ENCODE results near the gene FLNC. TPM values are rescaled to one million over a fixed set of nuclear protein-coding genes. Genes with fewer than 3 reads are reported as not detected.

FLNC gene
- total and polyA plus RNA-seq, 2 of the 4 experiments (the other 2 are of a cell fraction): 116 to 154 TPM

- no peak overlapping the region for H2BK20ac ChIP-seq (ENCODE audit: low read depth, low read length)
- BruUV-seq (replicated peaks): no TSS peak
- ATAC-seq (ENCODE audit: low read depth) (no peak), DNase-seq (no peak)
- no peaks in the 10 kb centered on the region for H3K79me1 ChIP-seq (ENCODE audit: low read depth in 1 of 2, low read length in 2 of 2)
- no peak overlapping the region for H3K4ac ChIP-seq (ENCODE audit: low read depth, low read length)
- CTCF ChIA-PET: no interaction called here
- intact Hi-C loops (cut with micrococcal nuclease) (no loop called here), dilution Hi-C loops (cut with HindIII; ENCODE audit: low sequenced_read_pairs, unreplicated experiment) (no loop called here), in situ Hi-C loops (cut with MboI; ENCODE audit: low sequenced_read_pairs) (no loop called here)
- peaks cover 25% of the 10 kb centered on the region for H3K36me3 ChIP-seq (ENCODE audit: control insufficient read depth, insufficient read depth, low read length)
- H3K4me1 ChIP-seq (ENCODE audit: control insufficient read depth, insufficient read depth, low read length): peaks cover 3% of the 10 kb centered on the region
- H2BK5ac ChIP-seq (ENCODE audit: low read depth, low read length, poor library complexity, severe bottlenecking): no peak overlapping the region
- H4K8ac ChIP-seq (ENCODE audit: low read depth in 2 of 2, low read length in 2 of 2): no peak overlapping the region
- H3K4me3 ChIP-seq (ENCODE audit: insufficient read depth, low read depth, low read length): no peak overlapping the region
- no peak overlapping the region for H2AFZ ChIP-seq (replicated peaks; ENCODE audit: low read length, poor library complexity)
- POLR2A ChIA-PET (ENCODE audit: unreplicated experiment): no interaction called here
- H4K5ac ChIP-seq (ENCODE audit: low read depth, low read length): no peak overlapping the region
- H2BK15ac ChIP-seq (ENCODE audit: low read depth, low read length): no peak overlapping the region
- no peak overlapping the region for H3K4me2 ChIP-seq (ENCODE audit: low read depth, low read length)
- H2BK120ac ChIP-seq (ENCODE audit: low read depth, low read length): no peak overlapping the region
- no peak overlapping the region for H3K9ac ChIP-seq (ENCODE audit: low read depth, low read length)
- H3K27me3 ChIP-seq (ENCODE audit: control insufficient read depth, insufficient read depth, low read length): no peaks in the 10 kb centered on the region
- no peak overlapping the region for H3K27ac ChIP-seq (ENCODE audit: insufficient read depth, low read length)
- no peak overlapping the region for H3K14ac ChIP-seq (replicated peaks; ENCODE audit: low read depth, low read length)
- no peaks in the 10 kb centered on the region for H4K20me1 ChIP-seq (ENCODE audit: insufficient read depth, low read length)
- no peak for TF ChIP-seq POLR2A (IDR thresholded peaks at IDR 0.05; ENCODE audit: low read depth, low read length)
- TF ChIP-seq, protein P1, sequence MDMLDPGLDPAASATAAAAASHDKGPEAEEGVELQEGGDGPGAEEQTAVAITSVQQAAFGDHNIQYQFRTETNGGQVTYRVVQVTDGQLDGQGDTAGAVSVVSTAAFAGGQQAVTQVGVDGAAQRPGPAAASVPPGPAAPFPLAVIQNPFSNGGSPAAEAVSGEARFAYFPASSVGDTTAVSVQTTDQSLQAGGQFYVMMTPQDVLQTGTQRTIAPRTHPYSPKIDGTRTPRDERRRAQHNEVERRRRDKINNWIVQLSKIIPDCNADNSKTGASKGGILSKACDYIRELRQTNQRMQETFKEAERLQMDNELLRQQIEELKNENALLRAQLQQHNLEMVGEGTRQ (IDR thresholded peaks at IDR 0.05; ENCODE audit: low read depth, low read length): no peak
- TF ChIP-seq CEBPB (IDR thresholded peaks at IDR 0.05; ENCODE audit: low read depth, low read length): no peak
- TF ChIP-seq, protein P2, sequence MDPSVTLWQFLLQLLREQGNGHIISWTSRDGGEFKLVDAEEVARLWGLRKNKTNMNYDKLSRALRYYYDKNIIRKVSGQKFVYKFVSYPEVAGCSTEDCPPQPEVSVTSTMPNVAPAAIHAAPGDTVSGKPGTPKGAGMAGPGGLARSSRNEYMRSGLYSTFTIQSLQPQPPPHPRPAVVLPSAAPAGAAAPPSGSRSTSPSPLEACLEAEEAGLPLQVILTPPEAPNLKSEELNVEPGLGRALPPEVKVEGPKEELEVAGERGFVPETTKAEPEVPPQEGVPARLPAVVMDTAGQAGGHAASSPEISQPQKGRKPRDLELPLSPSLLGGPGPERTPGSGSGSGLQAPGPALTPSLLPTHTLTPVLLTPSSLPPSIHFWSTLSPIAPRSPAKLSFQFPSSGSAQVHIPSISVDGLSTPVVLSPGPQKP (IDR thresholded peaks at IDR 0.05; ENCODE audit: borderline replicate concordance, low read depth, low read length): no peak
- TF ChIP-seq NFE2L2 (IDR thresholded peaks at IDR 0.05; ENCODE audit: low read depth, low read length): no peak
- TF ChIP-seq MAZ (IDR thresholded peaks at IDR 0.05; ENCODE audit: borderline replicate concordance, low read depth, low read length): no peak
- no peak for TF ChIP-seq MAFK (IDR thresholded peaks at IDR 0.05; ENCODE audit: low read depth, low read length)
- TF ChIP-seq CHD1 (IDR thresholded peaks at IDR 0.05; ENCODE audit: low read depth, low read length): no peak
- TF ChIP-seq MXI1 (IDR thresholded peaks at IDR 0.05; ENCODE audit: borderline replicate concordance, low read depth, low read length): no peak
- TF ChIP-seq RFX5 (IDR thresholded peaks at IDR 0.05; ENCODE audit: low read depth, low read length): no peak
- TF ChIP-seq RCOR1 (IDR thresholded peaks at IDR 0.05; ENCODE audit: insufficient replicate concordance, low read length): no peak
- no peak for TF ChIP-seq RAD21 (IDR thresholded peaks at IDR 0.05; ENCODE audit: low read length)
- no peak for TF ChIP-seq SMC3 (IDR thresholded peaks at IDR 0.05; ENCODE audit: low read depth, low read length)
- no peak for TF ChIP-seq FOS (IDR thresholded peaks at IDR 0.05; ENCODE audit: low read depth, low read length)
- TF ChIP-seq, protein P3, sequence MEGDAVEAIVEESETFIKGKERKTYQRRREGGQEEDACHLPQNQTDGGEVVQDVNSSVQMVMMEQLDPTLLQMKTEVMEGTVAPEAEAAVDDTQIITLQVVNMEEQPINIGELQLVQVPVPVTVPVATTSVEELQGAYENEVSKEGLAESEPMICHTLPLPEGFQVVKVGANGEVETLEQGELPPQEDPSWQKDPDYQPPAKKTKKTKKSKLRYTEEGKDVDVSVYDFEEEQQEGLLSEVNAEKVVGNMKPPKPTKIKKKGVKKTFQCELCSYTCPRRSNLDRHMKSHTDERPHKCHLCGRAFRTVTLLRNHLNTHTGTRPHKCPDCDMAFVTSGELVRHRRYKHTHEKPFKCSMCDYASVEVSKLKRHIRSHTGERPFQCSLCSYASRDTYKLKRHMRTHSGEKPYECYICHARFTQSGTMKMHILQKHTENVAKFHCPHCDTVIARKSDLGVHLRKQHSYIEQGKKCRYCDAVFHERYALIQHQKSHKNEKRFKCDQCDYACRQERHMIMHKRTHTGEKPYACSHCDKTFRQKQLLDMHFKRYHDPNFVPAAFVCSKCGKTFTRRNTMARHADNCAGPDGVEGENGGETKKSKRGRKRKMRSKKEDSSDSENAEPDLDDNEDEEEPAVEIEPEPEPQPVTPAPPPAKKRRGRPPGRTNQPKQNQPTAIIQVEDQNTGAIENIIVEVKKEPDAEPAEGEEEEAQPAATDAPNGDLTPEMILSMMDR (conservative IDR thresholded peaks at IDR 0.05; ENCODE audit: low read depth, low read length): no peak
- no peak for TF ChIP-seq BHLHE40 (IDR thresholded peaks at IDR 0.05; ENCODE audit: low read depth, low read length)
- WGBS, 2 experiments (ENCODE audit: extremely low coverage in 2 of 2, insufficient read length in 1 of 2): 97% methylated on average over 7 of the region's 9 CpGs; no CpG with 5 or more reads in 1 of the 2 experiments
- no peak overlapping the region for H2AK5ac ChIP-seq (ENCODE audit: low read depth, low read length)
- H4K91ac ChIP-seq (ENCODE audit: insufficient read depth, low read depth, low read length): no peak overlapping the region
- H3K18ac ChIP-seq (ENCODE audit: low read depth, low read length): no peak overlapping the region
- H3K9me1 ChIP-seq (ENCODE audit: insufficient read depth, low read length): peaks cover 2% of the 10 kb centered on the region; the same call in 1 of the 2 replicates
- H3K56ac ChIP-seq (ENCODE audit: extremely low read depth, insufficient read depth, low read length): no peak overlapping the region
- no peaks in the 10 kb centered on the region for H3K9me3 ChIP-seq (ENCODE audit: control insufficient read depth, insufficient read depth, low read length)
- H3K23ac ChIP-seq (ENCODE audit: low read depth, low read length): no peak overlapping the region
- no peak overlapping the region for H2AK9ac ChIP-seq (replicated peaks; ENCODE audit: low read depth, low read length, poor library complexity)
Observed at GRCh38 chr7:128801003-128801402, 29.2 kb upstream of the FLNC start.

Data from IMR-90 (cell line).